ENCODE measurements around the gene FHL3. TPM values are rescaled to one million over a fixed set of nuclear protein-coding genes. Genes with fewer than 3 reads are reported as not detected.

Gene FHL3
- polyA plus RNA-seq, 1 of the 3 experiments (the other 2 are of a cell fraction) = 6.8 TPM

GRCh38 chr1:38029081-38029681 lies 23.9 kb upstream of the FHL3 start (continued):
- TF ChIP-seq RAD21 (IDR thresholded peaks at IDR 0.05; ENCODE audit: low read length) (peak; percentile 49), POLR2AphosphoS5 (IDR thresholded peaks at IDR 0.05; ENCODE audit: low read depth, low read length) (no peak), ZBTB33 (IDR thresholded peaks at IDR 0.05; ENCODE audit: borderline replicate concordance, low read depth) (no peak), NRF1 (IDR thresholded peaks at IDR 0.05; ENCODE audit: low read depth, low read length) (no peak), NFIC (IDR thresholded peaks at IDR 0.05; ENCODE audit: borderline replicate concordance) (peak; percentile 29; the same call in 1 of the 2 replicates), YY1 (IDR thresholded peaks at IDR 0.05; ENCODE audit: low read depth) (no peak), IRF3 (IDR thresholded peaks at IDR 0.05; ENCODE audit: low read depth, low read length) (no peak)

DNA sequence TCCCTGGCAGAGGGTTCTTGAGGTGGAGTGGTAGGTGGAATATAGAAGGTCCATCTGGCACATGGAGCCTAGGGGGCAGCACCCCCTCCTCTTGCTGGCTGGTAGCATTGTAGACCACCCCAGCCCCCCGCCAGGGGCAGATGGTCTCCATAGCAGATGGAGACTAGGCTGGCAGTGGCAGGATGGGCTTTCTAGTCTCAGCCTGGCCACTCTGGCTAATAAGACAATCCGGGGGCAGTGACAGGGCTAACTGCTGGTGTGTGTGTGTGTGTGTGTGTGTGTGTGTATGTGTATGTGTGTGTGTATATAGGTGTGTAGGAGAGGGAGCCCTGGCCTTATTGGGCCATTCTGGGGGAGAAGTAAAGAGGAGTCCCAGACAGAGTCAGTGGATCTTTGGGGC lies 23.4 kb upstream of the FHL3 start:
- Histone ChIP-seq H3K9me3 (no peaks in the 10 kb centered on the region), H3K4me1 (ENCODE audit: control insufficient read depth in 1 of 2, insufficient read depth in 2 of 2, low read depth in 1 of 2, low read length in 1 of 2) (peaks cover 31 to 34% of the 10 kb centered on the region in 2 experiments; a peak in 3 of 4 replicates), H3K36me3 (replicated peaks in 1 of 2; ENCODE audit: control insufficient read depth in 1 of 2, insufficient read depth in 2 of 2, low read length in 1 of 2) (peaks cover 13 to 20% of the 10 kb centered on the region in 2 experiments), H2AFZ (ENCODE audit: low read depth) (no peak overlapping the region), H3K27me3 (ENCODE audit: insufficient read depth) (no peaks in the 10 kb centered on the region), H3K27ac (ENCODE audit: low read depth in 2 of 2, low read length in 1 of 2) (no peak overlapping the region), H3K4me2 (peak overlapping the region; percentile 82; the same call in 1 of the 2 replicates), H3K9me2 (no peaks in the 10 kb centered on the region), H3K79me2 (ENCODE audit: insufficient read depth) (no peaks in the 10 kb centered on the region), H3K9ac (no peak overlapping the region), H4K20me1 (ENCODE audit: insufficient read depth) (no peaks in the 10 kb centered on the region), H3F3A (replicated peaks; ENCODE audit: insufficient read depth) (peaks cover 14% of the 10 kb centered on the region), H3K4me3 (ENCODE audit: low read depth in 2 of 2, low read length in 1 of 2) (no peak overlapping the region; a peak in 1 of 4 replicates)
- peak; percentile 61 for DNase-seq
- TF ChIP-seq, protein P1, sequence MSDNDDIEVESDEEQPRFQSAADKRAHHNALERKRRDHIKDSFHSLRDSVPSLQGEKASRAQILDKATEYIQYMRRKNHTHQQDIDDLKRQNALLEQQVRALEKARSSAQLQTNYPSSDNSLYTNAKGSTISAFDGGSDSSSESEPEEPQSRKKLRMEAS (IDR thresholded peaks at IDR 0.05; ENCODE audit: low read depth) = no peak
- TF ChIP-seq FOSL2 (IDR thresholded peaks at IDR 0.05; ENCODE audit: borderline replicate concordance, low read depth) (no peak), GATA2 (CRISPR knock-in tag; IDR thresholded peaks at IDR 0.05) (no peak), FOXJ3 (CRISPR knock-in tag; IDR thresholded peaks at IDR 0.05) (no peak), ZBTB33 (IDR thresholded peaks at IDR 0.05; ENCODE audit: borderline replicate concordance, low read depth) (no peak)
- TF ChIP-seq, protein P2, sequence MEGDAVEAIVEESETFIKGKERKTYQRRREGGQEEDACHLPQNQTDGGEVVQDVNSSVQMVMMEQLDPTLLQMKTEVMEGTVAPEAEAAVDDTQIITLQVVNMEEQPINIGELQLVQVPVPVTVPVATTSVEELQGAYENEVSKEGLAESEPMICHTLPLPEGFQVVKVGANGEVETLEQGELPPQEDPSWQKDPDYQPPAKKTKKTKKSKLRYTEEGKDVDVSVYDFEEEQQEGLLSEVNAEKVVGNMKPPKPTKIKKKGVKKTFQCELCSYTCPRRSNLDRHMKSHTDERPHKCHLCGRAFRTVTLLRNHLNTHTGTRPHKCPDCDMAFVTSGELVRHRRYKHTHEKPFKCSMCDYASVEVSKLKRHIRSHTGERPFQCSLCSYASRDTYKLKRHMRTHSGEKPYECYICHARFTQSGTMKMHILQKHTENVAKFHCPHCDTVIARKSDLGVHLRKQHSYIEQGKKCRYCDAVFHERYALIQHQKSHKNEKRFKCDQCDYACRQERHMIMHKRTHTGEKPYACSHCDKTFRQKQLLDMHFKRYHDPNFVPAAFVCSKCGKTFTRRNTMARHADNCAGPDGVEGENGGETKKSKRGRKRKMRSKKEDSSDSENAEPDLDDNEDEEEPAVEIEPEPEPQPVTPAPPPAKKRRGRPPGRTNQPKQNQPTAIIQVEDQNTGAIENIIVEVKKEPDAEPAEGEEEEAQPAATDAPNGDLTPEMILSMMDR (IDR thresholded peaks at IDR 0.05) = peak; percentile 22
- CTCF ChIA-PET = interaction anchor here (0.5 to 6.6 kb wide), 18 partner anchors 8 to 1519 kb away, joined by 3 to 52 read pairs (median 4); partner anchors contain the start of gene UTP11
- POLR2A ChIA-PET = interaction anchor here (1.0 kb wide), 1 partner anchor 39 kb away, joined by 4 read pairs; the partner anchor contains the start of gene SF3A3
- 53% methylated on average over 2 of the region's 2 CpGs for WGBS (ENCODE audit: low lambda C conversion rate)
